ENCODE data around the gene IKZF3.
"Not testable (repeated sequence)": the region's sequence is repeated elsewhere in the genome, so short reads cannot be mapped to it uniquely, and the experiment has no call there.

The IKZF3 gene

DNA sequence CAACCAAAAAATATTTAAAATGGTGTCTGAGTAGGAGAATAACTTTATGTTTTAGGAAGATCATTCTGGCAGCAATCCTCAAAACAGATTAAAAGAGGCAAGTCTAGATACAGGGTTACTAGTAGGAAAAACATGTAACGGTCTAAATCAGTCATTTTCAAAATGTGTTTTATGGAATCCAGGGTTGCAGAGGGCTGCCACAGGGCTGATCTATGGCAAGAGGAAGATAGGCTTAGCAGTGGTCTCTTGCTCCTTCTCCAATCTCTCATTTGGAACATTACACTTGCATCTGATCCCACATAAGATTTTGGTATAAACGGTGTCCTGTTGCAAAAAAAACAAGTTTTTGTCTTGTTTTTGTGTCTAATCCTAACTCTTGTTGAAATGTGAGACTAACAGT is 9.2 kb downstream of the IKZF3 start:
- TF ChIP-seq EZH2phosphoT487 (IDR thresholded peaks at IDR 0.05; ENCODE audit: borderline replicate concordance): no peak
- TF ChIP-seq, protein P1, sequence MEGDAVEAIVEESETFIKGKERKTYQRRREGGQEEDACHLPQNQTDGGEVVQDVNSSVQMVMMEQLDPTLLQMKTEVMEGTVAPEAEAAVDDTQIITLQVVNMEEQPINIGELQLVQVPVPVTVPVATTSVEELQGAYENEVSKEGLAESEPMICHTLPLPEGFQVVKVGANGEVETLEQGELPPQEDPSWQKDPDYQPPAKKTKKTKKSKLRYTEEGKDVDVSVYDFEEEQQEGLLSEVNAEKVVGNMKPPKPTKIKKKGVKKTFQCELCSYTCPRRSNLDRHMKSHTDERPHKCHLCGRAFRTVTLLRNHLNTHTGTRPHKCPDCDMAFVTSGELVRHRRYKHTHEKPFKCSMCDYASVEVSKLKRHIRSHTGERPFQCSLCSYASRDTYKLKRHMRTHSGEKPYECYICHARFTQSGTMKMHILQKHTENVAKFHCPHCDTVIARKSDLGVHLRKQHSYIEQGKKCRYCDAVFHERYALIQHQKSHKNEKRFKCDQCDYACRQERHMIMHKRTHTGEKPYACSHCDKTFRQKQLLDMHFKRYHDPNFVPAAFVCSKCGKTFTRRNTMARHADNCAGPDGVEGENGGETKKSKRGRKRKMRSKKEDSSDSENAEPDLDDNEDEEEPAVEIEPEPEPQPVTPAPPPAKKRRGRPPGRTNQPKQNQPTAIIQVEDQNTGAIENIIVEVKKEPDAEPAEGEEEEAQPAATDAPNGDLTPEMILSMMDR (conservative IDR thresholded peaks at IDR 0.05; ENCODE audit: low read length): no peak
- no peaks in the 10 kb centered on the region for H3K79me2 ChIP-seq (ENCODE audit: insufficient read depth, low read length)
- no peaks in the 10 kb centered on the region for H3K27me3 ChIP-seq (ENCODE audit: insufficient read depth, low read length, poor library complexity, severe bottlenecking)
- no peaks in the 10 kb centered on the region for H3K9me3 ChIP-seq (ENCODE audit: insufficient read depth, low read depth, low read length)
- no peak overlapping the region for H2AFZ ChIP-seq (ENCODE audit: low read length)
- no peaks in the 10 kb centered on the region for H3K36me3 ChIP-seq (ENCODE audit: insufficient read depth, low read length)
- H4K20me1 ChIP-seq (ENCODE audit: insufficient read depth, low read length, poor library complexity, severe bottlenecking): no peaks in the 10 kb centered on the region
- no peak overlapping the region for H3K4me3 ChIP-seq (ENCODE audit: low read length, poor library complexity, severe bottlenecking)
- H3K9ac ChIP-seq (ENCODE audit: low read depth, low read length, poor library complexity, severe bottlenecking): no peak overlapping the region
- H3K4me2 ChIP-seq (ENCODE audit: low read depth, low read length, poor library complexity, severe bottlenecking): no peak overlapping the region
- H3K4me1 ChIP-seq (ENCODE audit: insufficient read depth, low read length, poor library complexity, severe bottlenecking): no peaks in the 10 kb centered on the region
- H3F3A ChIP-seq (ENCODE audit: low read depth): no peaks in the 10 kb centered on the region
- H3K9me2 ChIP-seq (replicated peaks; ENCODE audit: low read depth, low read length): no peaks in the 10 kb centered on the region

DNA sequence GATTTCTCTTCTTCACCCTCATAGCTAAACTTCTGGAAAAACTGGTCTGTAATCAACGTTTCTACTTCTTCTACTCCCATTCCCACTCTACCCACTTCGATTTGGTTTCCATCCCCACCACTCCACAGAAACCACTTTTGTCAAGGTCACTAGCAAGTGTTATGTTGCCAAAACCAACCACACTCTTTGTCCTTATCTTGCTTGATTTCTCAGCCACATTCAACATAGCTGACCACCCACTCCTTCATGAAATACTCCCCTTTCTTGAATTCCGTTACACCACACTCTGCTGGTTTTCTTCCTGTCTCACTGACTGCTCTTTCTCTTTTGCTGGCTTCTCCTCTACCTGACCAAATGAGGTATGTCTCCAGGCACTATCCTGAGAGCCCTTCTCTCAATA is 11.9 kb downstream of the IKZF3 start:
- H2AFZ ChIP-seq (ENCODE audit: low read length): no peak overlapping the region
- no peak overlapping the region for H3K4me3 ChIP-seq (ENCODE audit: low read length, poor library complexity, severe bottlenecking)
- no peaks in the 10 kb centered on the region for H3K36me3 ChIP-seq (ENCODE audit: insufficient read depth, low read length)
- H3K27me3 ChIP-seq (ENCODE audit: insufficient read depth, low read length, poor library complexity, severe bottlenecking): no peaks in the 10 kb centered on the region
- H3K9me2 ChIP-seq (replicated peaks; ENCODE audit: low read depth, low read length): no peaks in the 10 kb centered on the region
- no peaks in the 10 kb centered on the region for H3K9me3 ChIP-seq (ENCODE audit: insufficient read depth, low read depth, low read length)
- H3F3A ChIP-seq (ENCODE audit: low read depth): no peaks in the 10 kb centered on the region
- TF ChIP-seq, protein P1 (conservative IDR thresholded peaks at IDR 0.05; ENCODE audit: low read length): no peak
- no peak for TF ChIP-seq EZH2phosphoT487 (IDR thresholded peaks at IDR 0.05; ENCODE audit: borderline replicate concordance)
- no peaks in the 10 kb centered on the region for H3K79me2 ChIP-seq (ENCODE audit: insufficient read depth, low read length)
- H3K4me1 ChIP-seq (ENCODE audit: insufficient read depth, low read length, poor library complexity, severe bottlenecking): no peaks in the 10 kb centered on the region
- no peaks in the 10 kb centered on the region for H4K20me1 ChIP-seq (ENCODE audit: insufficient read depth, low read length, poor library complexity, severe bottlenecking)
- H3K9ac ChIP-seq (ENCODE audit: low read depth, low read length, poor library complexity, severe bottlenecking): no peak overlapping the region
- no peak overlapping the region for H3K4me2 ChIP-seq (ENCODE audit: low read depth, low read length, poor library complexity, severe bottlenecking)

DNA sequence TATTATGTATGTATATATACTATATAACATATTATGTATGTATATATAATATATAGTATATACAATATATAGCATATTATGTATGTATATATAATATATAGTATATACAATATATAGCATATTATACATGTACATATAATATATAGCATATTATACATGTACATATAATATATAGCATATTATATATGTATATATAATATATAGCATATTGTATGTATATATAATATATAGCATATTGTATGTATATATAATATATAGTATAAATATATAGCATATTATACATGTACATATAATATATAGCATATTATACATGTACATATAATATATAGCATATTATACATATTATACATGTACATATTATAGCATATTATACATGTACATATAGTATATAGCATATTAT is 13.9 kb downstream of the IKZF3 start:
- H3K4me1 ChIP-seq (ENCODE audit: insufficient read depth, low read length, poor library complexity, severe bottlenecking); H4K20me1 ChIP-seq (ENCODE audit: insufficient read depth, low read length, poor library complexity, severe bottlenecking); H3K79me2 ChIP-seq (ENCODE audit: insufficient read depth, low read length); H2AFZ ChIP-seq (ENCODE audit: low read length); H3K9me3 ChIP-seq (ENCODE audit: insufficient read depth, low read depth, low read length); H3K9ac ChIP-seq (ENCODE audit: low read depth, low read length, poor library complexity, severe bottlenecking); H3K36me3 ChIP-seq (ENCODE audit: insufficient read depth, low read length); H3K27me3 ChIP-seq (ENCODE audit: insufficient read depth, low read length, poor library complexity, severe bottlenecking); H3K9me2 ChIP-seq (replicated peaks; ENCODE audit: low read depth, low read length); H3K4me3 ChIP-seq (ENCODE audit: low read length, poor library complexity, severe bottlenecking); H3F3A ChIP-seq (ENCODE audit: low read depth); H3K4me2 ChIP-seq (ENCODE audit: low read depth, low read length, poor library complexity, severe bottlenecking): not testable (repeated sequence)

DNA sequence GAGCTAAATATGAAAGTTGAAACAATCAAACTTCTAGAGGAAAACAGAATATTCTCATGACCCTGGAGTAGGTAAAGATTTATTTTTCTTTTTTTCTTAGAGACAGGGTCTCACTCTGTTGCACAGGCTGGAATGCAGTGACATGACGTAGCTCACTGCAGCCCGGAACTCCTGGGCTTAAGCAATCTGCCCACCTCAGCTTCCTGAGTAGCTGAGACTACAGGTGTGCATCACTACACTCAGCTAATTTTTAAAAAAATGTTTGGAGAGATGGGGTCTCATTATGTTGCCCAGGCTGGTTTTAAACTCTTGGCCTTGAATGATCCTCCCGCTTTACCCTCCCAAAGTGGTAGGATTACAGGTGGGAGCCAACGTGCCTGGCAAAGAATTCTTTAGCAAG is 15.5 kb downstream of the IKZF3 start:
- Histone ChIP-seq H3K79me2 (ENCODE audit: insufficient read depth, low read length) (no peaks in the 10 kb centered on the region), H3K27me3 (ENCODE audit: insufficient read depth, low read length, poor library complexity, severe bottlenecking) (peaks cover 9% of the 10 kb centered on the region), H3K9me3 (ENCODE audit: insufficient read depth, low read depth, low read length) (no peaks in the 10 kb centered on the region), H2AFZ (ENCODE audit: low read length) (no peak overlapping the region), H4K20me1 (ENCODE audit: insufficient read depth, low read length, poor library complexity, severe bottlenecking) (no peaks in the 10 kb centered on the region), H3K4me1 (ENCODE audit: insufficient read depth, low read length, poor library complexity, severe bottlenecking) (no peaks in the 10 kb centered on the region), H3K4me3 (ENCODE audit: low read length, poor library complexity, severe bottlenecking) (no peak overlapping the region), H3K4me2 (ENCODE audit: low read depth, low read length, poor library complexity, severe bottlenecking) (no peak overlapping the region), H3K9me2 (replicated peaks; ENCODE audit: low read depth, low read length) (no peaks in the 10 kb centered on the region), H3K36me3 (ENCODE audit: insufficient read depth, low read length) (no peaks in the 10 kb centered on the region), H3F3A (ENCODE audit: low read depth) (no peaks in the 10 kb centered on the region), H3K9ac (ENCODE audit: low read depth, low read length, poor library complexity, severe bottlenecking) (no peak overlapping the region)
- TF ChIP-seq EZH2phosphoT487 (IDR thresholded peaks at IDR 0.05; ENCODE audit: borderline replicate concordance): no peak
- TF ChIP-seq, protein P1 (conservative IDR thresholded peaks at IDR 0.05; ENCODE audit: low read length): no peak

Data from Loucy (cell line).